Right atrium auricular region (tissue), 2 donors: ENCODE results near the gene UROD. TPM values are rescaled to one million over a fixed set of nuclear protein-coding genes. Genes with fewer than 3 reads are reported as not detected.

ENCODE experiments used
- DNase-seq: peaks from one replicate; pipeline ENCODE4 v3.0.0-alpha.2; 2019; ENCODE audit warnings: low spot score
- H3K27ac ChIP-seq, 2 donors: fragments of 200-600 bp; sonication (generic); 1 replicate in 1 of 2; 2 replicates in 1 of 2; pipeline ENCODE4 v1.5.1; 2016 to 2019
- H3K27me3 ChIP-seq, 2 donors: fragments of 200-600 bp; sonication (generic); one replicate each; pipeline versions ENCODE4 v1.5.1 to v1.6.0; 2017 to 2019
- H3K36me3 ChIP-seq: fragments of 200-600 bp; sonication (generic); one replicate; pipeline ENCODE4 v1.5.1; 2016
- H3K4me1 ChIP-seq, 2 donors: fragments of 200-600 bp; sonication (generic); one replicate each; pipeline versions ENCODE4 v1.5.1 to v1.6.0; 2017 to 2019
- H3K4me3 ChIP-seq, 2 donors: fragments of 200-600 bp; sonication (generic); 1 replicate in 1 of 2; 2 replicates in 1 of 2; pipeline ENCODE4 v1.5.1; 2017 to 2019; ENCODE audit warnings: mild to moderate bottlenecking in 1 of 2, moderate library complexity in 1 of 2
- H3K9me3 ChIP-seq, 2 donors: fragments of 200-600 bp; sonication (generic); one replicate each; pipeline ENCODE4 v1.5.1; 2019
- CTCF ChIP-seq, 2 donors: fragments of 200-600 bp; sonication (generic); IDR thresholded peaks; one replicate each; pipeline ENCODE4 v1.5.1; 2019; ENCODE audit warnings: antibody characterized with exemption in 2 of 2
- total RNA-seq, 2 donors: library from RNA; depleted of rRNA; stranded (reverse); fragments of >200 nt; gene quantifications; one replicate each; pipeline ENCODE4 v1.1.0, GENCODE V29; 2016

UROD gene
- total RNA-seq, 2 donors from 2014 or later: 56.7 to 63.0 TPM

- peaks cover 77% of the 10 kb centered on the region for H3K36me3 ChIP-seq
These were observed 6.3 kb upstream of the UROD start for GRCh38 chr1:45005761-45006160.

DNA sequence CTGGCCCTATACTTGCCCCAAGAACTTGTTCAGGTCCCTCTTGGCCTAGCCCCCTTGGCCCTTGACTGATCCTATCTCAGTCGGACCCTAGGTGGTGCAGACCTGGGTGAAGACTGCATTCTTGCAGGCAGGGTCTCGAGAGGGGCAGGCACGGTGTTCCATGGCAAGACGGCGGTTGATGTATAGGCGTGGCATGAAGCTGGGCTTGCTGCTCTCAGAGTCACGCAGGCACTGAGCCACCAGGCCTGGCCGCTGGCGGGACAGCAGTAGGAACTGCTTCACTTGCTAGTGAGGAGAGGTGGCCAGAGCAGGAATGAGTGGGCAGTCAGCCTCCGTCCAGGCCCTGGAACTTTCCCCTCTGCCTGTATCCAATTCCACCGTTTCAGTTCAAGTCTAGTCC, 4.7 kb upstream of the UROD start:
- Histone ChIP-seq H3K4me3 (no peak overlapping the region), H3K27me3 (no peaks in the 10 kb centered on the region), H3K4me1 (peaks cover 0 to 21% of the 10 kb centered on the region in 2 donors), H3K9me3 (no peaks in the 10 kb centered on the region), H3K36me3 (peaks cover 72% of the 10 kb centered on the region), H3K27ac (no peak overlapping the region)
- TF ChIP-seq CTCF (IDR thresholded peaks at IDR 0.05): no peak
- DNase-seq: no peak

More at GRCh38 chr1:45005761-45006160, 6.3 kb upstream of the UROD start:
- Histone ChIP-seq H3K9me3 (no peaks in the 10 kb centered on the region), H3K27me3 (no peaks in the 10 kb centered on the region), H3K27ac (no peak overlapping the region), H3K4me3 (no peak overlapping the region), H3K4me1 (peaks cover 0 to 14% of the 10 kb centered on the region in 2 donors)
- no peak for TF ChIP-seq CTCF (IDR thresholded peaks at IDR 0.05)
- DNase-seq: no peak

GRCh38 chr1:45008076-45008475, 4.0 kb upstream of the UROD start:
- H3K36me3 ChIP-seq: peaks cover 65% of the 10 kb centered on the region
- no peak for TF ChIP-seq CTCF (IDR thresholded peaks at IDR 0.05)
- no peaks in the 10 kb centered on the region for H3K9me3 ChIP-seq

DNA sequence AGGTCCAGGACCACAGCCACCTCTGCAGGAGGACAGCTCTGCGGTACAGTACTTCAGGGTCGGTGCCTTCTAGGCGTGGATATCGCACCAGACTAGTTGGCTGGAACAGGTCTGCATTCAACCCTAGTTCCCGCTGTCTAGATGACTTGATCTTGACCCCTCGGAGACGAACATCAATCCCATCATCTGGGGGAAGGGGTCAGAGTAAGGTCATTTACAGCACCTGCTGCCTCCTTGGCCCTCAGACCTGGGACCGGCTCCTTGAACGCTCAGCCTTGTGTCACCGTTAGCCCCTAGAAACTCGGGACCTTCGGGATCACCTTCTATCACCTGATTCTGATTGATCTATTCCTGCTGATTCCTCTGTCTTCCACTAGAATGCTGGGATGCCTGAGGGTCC, 3.5 kb upstream of the UROD start:
- H3K9me3 ChIP-seq: no peaks in the 10 kb centered on the region
- peaks cover 0 to 33% of the 10 kb centered on the region in 2 donors for H3K4me1 ChIP-seq
- TF ChIP-seq CTCF (IDR thresholded peaks at IDR 0.05): no peak
- H3K27ac ChIP-seq: no peak overlapping the region
- H3K27me3 ChIP-seq: no peaks in the 10 kb centered on the region
- DNase-seq: no peak
- H3K4me3 ChIP-seq: no peak overlapping the region
- peaks cover 60% of the 10 kb centered on the region for H3K36me3 ChIP-seq

More at GRCh38 chr1:45008076-45008475, 4.0 kb upstream of the UROD start:
- H3K4me3 ChIP-seq: no peak overlapping the region
- peaks cover 0 to 28% of the 10 kb centered on the region in 2 donors for H3K4me1 ChIP-seq
- H3K27me3 ChIP-seq: no peaks in the 10 kb centered on the region
- DNase-seq: no peak
- no peak overlapping the region for H3K27ac ChIP-seq

DNA sequence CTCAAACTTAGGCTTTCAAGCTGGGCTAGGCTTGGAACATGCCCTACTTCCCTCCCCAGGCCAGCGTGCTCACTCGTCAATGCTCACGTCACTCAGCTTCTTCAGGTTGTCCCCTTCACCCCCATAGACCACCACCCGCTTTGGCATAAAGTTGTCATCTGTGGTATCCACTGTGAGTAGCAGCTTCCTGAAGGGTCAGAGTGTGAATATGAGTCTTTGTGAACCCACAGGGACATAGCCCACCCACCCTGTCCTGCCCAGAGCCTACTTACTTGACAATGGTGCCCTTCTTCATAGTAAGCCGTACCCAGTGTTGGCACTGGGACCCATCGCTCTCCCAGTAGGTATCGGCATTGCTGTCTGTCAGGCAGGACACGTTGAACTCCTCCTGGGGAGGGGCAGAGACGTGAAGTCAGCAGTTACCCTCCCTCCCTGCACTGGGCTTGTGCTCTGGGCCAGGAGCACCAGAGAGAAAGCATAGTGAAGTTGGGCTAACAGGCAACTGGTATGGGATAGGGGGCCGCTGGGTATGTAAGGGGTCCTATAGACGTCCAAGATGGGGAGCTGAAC, 2.7 kb upstream of the UROD start:
- Histone ChIP-seq H3K27me3 (no peaks in the 10 kb centered on the region), H3K4me1 (peaks cover 0 to 37% of the 10 kb centered on the region in 2 donors), H3K9me3 (no peaks in the 10 kb centered on the region), H3K4me3 (peak overlapping the region in 1 of 2 donors; percentile 98), H3K27ac (no peak overlapping the region), H3K36me3 (peaks cover 52% of the 10 kb centered on the region)
- DNase-seq: no peak
- no peak for TF ChIP-seq CTCF (IDR thresholded peaks at IDR 0.05)
